GM18505 (cell line): ENCODE measurements around the gene PRKN.

ENCODE experiments used
- ATAC-seq: cut with Tn5 transposase; IDR thresholded peaks from one replicate; pipeline ENCODE4 v1.9.1; 2021; ENCODE audit not compliant: unreplicated experiment
- POLR2A ChIP-seq: IDR thresholded peaks from 4 replicates; pipeline ENCODE4 v1.6.1; 2011; ENCODE audit warnings: borderline replicate concordance; ENCODE audit not compliant: insufficient read depth, insufficient read length; ENCODE audit errors: extremely low read depth

The PRKN gene

DNA sequence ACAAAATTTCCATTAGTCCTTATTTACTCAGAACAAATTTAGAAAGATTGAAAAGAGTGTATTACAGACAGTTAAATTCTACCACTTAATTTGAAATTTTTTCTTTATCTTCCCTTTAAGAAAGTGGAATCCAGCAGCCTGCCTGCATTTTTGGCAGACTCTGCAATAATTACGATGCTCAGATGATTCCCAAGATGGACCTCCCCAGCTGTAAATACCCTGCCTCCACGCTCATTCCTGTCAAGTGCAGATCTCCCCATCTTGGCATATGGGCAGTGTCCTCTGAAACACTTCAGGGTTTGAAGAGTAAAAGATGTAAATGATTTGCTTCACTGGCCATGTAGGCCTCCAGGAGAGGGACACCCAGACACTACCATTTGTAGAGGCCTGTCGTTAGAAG lies 471.2 kb downstream of the PRKN start:
- no peak for TF ChIP-seq POLR2A
- no peak for ATAC-seq

DNA sequence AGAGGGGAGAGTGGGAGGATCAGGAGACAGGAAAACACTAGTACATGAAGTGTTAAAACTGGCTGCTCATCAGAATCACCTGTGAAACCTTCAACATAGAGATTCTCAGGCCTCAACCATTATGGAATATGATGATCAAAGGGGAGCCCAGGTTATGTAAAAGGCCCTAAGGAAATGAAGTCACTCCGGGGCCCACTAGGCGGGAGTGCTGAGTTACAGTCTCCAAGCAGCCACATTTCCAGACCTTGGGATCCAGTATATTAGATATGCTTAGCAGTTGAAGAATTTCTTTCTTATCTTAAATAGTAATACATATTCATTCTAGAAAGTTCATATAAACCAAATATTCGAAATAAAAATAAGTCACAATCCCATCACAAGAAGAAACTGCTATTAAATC lies 476.3 kb downstream of the PRKN start:
- ATAC-seq, result no peak
- no peak for TF ChIP-seq POLR2A

DNA sequence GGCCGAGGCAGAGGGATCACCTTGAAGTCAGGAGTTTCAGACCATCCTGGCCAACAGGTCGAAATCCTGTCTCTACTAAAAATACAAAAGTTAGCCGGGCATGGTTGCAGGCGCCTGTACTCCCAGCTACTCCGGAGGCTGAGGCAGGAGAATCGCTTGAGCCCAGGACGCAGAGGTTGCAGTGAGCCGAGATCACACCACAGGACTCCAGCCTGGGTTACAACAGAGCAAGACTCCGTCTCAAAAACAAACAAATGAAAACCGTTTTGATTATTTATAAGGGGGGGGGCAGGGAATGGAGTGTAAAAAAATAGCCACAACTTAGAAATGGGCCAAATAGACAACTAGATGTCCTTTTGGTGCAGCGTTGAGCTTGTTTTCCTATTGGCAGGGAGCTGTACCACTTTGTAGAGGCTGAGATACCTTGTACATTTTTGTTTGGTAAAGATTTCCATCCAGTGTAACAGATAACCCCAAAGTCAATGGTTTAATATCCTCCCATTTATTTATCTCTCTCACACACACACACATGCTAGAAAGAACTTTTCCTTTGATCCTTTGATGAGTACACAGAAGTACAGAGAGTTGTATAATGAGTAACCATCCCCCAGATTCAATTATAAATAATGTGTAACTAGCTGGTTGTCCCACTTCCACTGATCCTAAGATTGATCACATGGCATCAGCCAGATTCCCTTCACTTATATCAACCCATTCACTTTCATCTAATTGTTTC lies 477.5 kb downstream of the PRKN start:
- no peak for TF ChIP-seq POLR2A

DNA sequence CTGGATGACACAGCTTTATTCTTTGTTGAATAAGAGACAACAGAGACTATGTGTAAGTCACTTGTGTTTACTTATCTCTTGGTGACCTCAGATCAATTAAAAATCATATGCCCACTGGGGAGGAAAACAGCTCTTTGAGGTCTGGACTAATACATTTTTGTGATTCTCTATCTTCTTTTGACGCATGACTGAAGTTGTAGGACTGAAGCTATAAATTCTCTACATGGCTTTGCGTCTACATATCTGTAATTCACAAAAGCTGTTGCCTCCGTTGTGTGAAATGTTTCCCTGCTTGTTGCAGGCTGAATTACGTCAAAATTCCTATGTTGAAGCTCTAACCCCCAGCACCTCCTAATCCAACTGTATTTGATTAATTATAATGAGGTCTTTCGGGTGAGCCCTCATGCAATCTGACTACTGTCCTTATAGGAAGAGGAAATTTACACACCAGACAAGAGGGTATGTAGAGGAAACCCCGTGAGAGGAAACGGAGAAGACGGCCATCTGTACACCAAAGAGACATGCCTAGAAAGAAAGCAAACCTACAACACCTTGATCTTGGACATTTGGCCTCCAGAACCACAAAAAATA lies 481.6 kb downstream of the PRKN start:
- TF ChIP-seq POLR2A, result no peak
- ATAC-seq, result no peak

More for the DNA sequence above, 477.5 kb downstream of the PRKN start:
- ATAC-seq, result no peak

DNA sequence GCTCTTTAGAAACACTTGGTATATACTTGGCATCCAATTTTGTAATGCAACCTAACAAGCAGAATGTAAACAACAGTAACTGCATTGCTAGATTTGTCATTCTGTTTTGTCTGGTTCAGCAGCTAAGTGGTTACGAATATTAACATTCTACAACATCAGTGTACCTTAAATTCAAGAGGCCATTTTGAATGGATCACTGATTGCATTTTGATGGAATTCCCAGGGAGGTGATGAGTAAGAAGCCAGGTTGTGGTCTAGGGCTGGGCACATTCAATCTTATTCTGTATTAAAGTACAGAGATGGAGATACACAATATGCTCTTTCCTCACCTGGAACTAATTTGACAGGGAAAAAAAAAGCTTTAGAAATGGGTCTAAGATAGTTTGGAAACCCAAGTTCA lies 483.5 kb downstream of the PRKN start:
- TF ChIP-seq POLR2A, result no peak
- no peak for ATAC-seq

DNA sequence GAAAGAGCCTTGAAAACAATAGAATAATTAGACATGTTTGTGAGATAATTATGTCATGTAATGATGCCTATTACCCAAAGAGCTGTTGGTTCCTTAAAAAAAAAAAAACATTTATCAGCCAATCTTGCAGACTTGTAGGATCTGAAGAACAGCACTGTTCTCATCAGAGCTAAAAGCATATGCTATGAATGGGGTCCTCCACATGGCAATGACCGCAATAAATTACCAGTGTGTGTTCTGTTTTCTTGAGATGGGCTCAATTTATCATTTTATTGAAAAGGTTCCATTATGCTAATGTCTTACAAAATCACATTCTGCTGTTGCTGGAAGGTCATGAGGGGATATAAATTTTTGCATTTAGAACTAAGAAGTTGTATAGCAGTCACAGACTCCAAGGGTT lies 484.7 kb downstream of the PRKN start:
- TF ChIP-seq POLR2A, result no peak
- no peak for ATAC-seq

DNA sequence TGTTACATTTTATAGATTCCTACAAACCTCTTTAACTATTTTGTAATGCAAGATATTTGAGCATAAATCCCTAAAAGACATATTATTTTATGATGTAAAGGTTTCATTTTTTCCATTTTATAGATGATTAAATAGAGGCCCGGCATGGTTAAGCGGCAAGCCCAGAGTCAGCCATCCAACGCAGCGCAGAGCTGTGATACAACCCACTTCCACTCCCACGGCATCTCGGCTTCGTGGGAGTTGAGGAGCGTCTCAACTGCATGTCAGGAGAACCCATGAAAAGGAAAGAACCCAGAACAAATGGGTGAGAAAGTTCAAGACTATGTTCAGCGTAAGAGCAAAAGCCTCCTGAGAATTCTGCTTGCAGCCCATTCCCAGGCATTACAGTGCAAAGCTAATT lies 488.2 kb downstream of the PRKN start:
- ATAC-seq, result no peak
- no peak for TF ChIP-seq POLR2A

DNA sequence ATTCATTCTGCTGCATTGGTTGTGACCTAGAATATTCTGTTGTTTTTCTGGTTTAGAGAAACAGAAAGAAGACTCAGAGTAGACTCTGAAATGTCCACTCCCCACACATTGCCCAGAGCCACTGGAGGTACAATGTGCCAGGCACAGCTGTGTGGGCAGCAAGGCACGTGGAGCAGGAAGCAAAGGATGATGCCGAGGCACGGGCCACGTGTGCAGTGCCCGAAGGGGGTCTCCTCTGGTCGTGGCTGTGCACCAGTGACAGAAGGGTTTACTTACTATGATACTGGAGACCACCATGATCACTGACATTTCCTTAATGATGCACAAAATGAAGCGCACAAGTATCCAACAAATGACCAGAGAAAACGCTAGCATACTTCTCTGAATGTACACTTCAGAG lies 488.9 kb downstream of the PRKN start:
- TF ChIP-seq POLR2A, result no peak
- ATAC-seq, result no peak

DNA sequence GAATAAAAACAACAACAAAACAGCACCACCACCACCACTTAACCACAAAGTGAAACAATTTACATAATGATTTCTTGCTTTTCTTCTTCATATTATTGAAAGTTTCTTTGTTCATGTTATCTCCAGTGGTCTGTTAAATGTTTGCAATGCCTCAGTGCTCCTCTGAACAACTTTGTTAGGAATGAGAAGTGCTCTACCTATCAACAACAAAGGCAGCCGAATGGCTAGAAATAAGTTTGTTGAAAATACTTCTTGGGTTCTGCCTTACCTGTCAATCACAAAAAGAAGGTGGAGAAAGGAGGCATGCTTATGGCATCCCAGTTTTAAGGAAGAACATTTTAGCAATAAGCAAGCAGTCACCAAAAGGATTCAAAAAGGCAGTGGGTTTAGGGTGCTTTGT lies 490.2 kb downstream of the PRKN start:
- no peak for ATAC-seq
- no peak for TF ChIP-seq POLR2A

DNA sequence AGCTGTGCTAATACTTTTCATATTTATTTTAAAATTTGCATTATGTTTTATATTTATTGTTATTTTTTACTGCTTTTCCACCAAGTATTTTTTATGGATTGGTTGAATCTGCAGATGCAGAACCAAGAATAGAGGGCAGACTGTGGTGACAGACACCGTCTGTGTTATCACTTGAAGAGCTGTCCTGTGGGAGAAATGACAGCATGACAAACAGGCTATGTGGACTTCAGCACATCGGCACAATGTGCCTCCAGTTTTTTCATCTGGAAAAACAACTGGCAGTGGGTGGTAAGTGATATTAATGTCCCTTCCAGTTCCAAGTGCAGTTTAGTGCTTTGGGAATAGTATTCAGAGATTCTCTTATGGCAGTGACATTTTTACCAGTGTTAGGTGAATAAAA lies 492.9 kb downstream of the PRKN start:
- no peak for ATAC-seq
- TF ChIP-seq POLR2A, result no peak

DNA sequence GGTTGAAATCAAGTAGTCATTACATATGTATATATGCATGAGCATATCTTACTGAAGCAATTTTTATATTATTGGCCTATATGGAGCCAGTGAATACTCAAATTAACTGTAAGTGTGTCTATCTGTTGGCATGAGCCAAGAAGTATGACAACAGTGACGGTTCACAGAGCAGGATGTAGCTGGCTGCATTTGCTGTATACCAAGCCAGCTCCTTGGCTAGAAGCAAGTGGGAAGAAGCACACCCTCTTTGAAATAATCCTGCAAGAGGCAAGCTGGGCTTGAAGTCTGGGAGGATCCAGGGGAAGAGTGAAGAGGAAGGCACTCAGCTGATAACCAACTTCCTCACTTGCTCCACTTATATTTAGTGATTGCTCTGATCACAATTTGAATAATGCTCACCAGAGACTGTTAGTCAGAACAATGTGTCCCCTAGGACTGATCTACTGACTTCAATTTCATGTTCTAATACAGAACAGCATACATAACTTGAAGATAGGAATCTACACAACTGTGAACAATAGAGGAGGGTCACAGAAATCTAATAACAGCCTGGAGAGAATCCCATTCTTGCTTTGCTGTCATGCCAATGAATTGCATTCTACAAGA lies 497.3 kb downstream of the PRKN start:
- TF ChIP-seq POLR2A, result no peak
- ATAC-seq, result no peak

DNA sequence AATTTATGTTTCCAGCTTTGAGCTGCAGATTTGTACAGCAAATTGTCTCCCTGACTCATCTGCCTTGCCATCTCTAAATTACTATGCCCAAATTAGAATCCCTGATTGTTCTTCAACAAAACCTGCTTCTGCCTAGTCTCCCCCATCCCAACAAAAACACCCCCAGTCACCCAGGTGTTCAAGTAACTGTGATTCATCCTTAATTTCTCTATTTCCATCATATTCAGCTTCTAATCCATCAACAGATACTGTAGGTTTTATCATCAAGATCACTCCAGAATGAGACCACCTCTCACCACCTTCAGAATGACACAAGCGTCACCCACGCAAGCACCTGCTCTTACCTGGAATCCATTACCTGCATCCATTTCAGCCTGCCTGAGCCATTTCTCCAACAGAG lies 498.5 kb downstream of the PRKN start:
- no peak for ATAC-seq
- no peak for TF ChIP-seq POLR2A

DNA sequence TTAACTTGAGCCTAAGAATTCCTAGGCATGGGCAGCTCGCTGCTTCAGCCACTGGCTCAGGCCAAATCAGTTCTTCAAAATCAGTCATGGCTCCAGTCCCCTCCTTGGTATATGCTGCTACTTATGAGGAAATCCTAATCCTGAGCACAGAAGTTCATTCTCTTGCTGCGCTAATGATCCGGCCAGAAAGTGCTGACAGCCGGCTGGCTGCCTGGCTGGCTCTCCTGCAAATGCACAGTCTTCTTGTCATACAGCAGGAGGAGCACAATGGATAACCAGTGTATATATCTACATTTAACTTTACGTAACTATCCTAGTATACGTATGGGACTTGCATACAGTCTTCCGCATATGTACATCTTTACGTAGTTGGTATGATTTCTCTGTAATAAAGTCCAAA lies 500.8 kb downstream of the PRKN start:
- TF ChIP-seq POLR2A, result no peak
- no peak for ATAC-seq

DNA sequence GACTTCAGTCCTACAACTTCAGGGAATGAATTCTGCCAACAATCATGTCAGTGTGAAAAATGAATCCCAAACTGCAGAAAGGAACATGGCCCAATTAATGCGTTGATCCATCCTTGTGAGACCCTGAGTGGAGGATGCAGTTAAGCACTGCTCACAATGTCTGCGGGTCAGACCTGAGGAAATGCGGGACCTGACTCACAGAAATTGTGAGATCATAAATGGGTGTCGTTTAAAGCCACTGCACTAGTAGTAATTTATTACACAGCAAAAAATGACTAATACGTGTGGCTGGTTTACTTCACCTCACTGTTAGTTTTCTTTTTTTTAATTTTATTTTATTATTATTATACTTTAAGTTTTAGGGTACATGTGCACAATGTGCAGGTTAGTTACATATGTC lies 505.0 kb downstream of the PRKN start:
- TF ChIP-seq POLR2A, result no peak
- ATAC-seq, result no peak
